ENCODE data around the gene ROBO4. TPM values are rescaled to one million over a fixed set of nuclear protein-coding genes. Genes with fewer than 3 reads are reported as not detected.
A peak's percentile ranks its signal among the peaks of the same experiment; 100 is the strongest.

Gene ROBO4
- total and polyA plus RNA-seq, 2 of the 13 experiments (the other 11 are each of a cell fraction or from before 2014, with no cell fraction given) = 0.07 to 1.1 TPM

- DNase-seq (ENCODE audit: low spot score) (peak; percentile 16), FAIRE-seq (no peak), ATAC-seq (peak; percentile 66)
- CTCF ChIA-PET (ENCODE audit: low intra/inter-chr PET ratio, low total read pairs) = no interaction called here
- WGBS (ENCODE audit: low lambda C conversion rate) = 90% methylated on average over 6 of the region's 6 CpGs
- H3K27ac ChIP-seq (ENCODE audit: extremely low read length, insufficient read depth, low read length) = no peak overlapping the region
- no peaks in the 10 kb centered on the region for H3K79me2 ChIP-seq (ENCODE audit: insufficient read depth, low read length)
- H3K9ac ChIP-seq (ENCODE audit: insufficient read depth, low read depth, low read length) = no peak overlapping the region
- H3K27me3 ChIP-seq (ENCODE audit: control insufficient read depth in 1 of 2, insufficient read depth in 2 of 2, low read length in 2 of 2) = no peaks in the 10 kb centered on the region
- peaks cover 19% of the 10 kb centered on the region for H3K4me1 ChIP-seq (ENCODE audit: insufficient read depth, low read length)
- BruUV-seq (replicated peaks) = no TSS peak
- H3K9me3 ChIP-seq (ENCODE audit: low read length) = peaks cover 7% of the 10 kb centered on the region
- no peak overlapping the region for H3K4me3 ChIP-seq (replicated peaks in 1 of 3; ENCODE audit: insufficient read depth in 1 of 3, low read depth in 2 of 3, low read length in 3 of 3)
- intact Hi-C loops (cut with micrococcal nuclease; ENCODE audit: unreplicated experiment) (no loop called here), in situ Hi-C loops (cut with HindIII; ENCODE audit: extremely low pct_ligation_motif_present, low pct_unique_long_range_greater_than_20kb) (no loop called here)
- H4K20me1 ChIP-seq (ENCODE audit: insufficient read depth, low read length) = no peaks in the 10 kb centered on the region
- peaks cover 1 to 10% of the 10 kb centered on the region in 2 experiments for H3K36me3 ChIP-seq (replicated peaks in 1 of 2; ENCODE audit: control insufficient read depth in 1 of 2, insufficient read depth in 2 of 2, low read length in 2 of 2)
- no peak overlapping the region for H2AFZ ChIP-seq (ENCODE audit: low read length)
- no peak overlapping the region for H3K4me2 ChIP-seq (ENCODE audit: low read depth, low read length)
- POLR2A ChIA-PET = interaction anchor here (1.4 kb wide), 1 partner anchor 37 kb away, joined by 3 read pairs; the partner anchor contains the start of gene CCDC15
- no peak for TF ChIP-seq ELK4 (CRISPR knock-in tag; IDR thresholded peaks at IDR 0.05; ENCODE audit: borderline replicate concordance)
- no peak for TF ChIP-seq EZH2 (conservative IDR thresholded peaks at IDR 0.05; ENCODE audit: low read depth, low read length)
- no peak for TF ChIP-seq ZNF850 (CRISPR knock-in tag; conservative IDR thresholded peaks at IDR 0.05)
- TF ChIP-seq MTF1 (CRISPR knock-in tag; IDR thresholded peaks at IDR 0.05) = no peak
- TF ChIP-seq ZNF563 (CRISPR knock-in tag; IDR thresholded peaks at IDR 0.05) = peak; percentile 90; the same call in 1 of the 2 replicates
- TF ChIP-seq ZSCAN29 (CRISPR knock-in tag; conservative IDR thresholded peaks at IDR 0.05) = no peak
- TF ChIP-seq TEAD3 (CRISPR knock-in tag; optimal IDR thresholded peaks at IDR 0.05; ENCODE audit: borderline replicate concordance) = no peak
- no peak for TF ChIP-seq FOXA1 (IDR thresholded peaks at IDR 0.05)
- peak; percentile 52; the same call in 1 of the 2 replicates for TF ChIP-seq FOXA1 (CRISPR knock-in tag; IDR thresholded peaks at IDR 0.05)
- TF ChIP-seq ZNF644 (CRISPR knock-in tag; IDR thresholded peaks at IDR 0.05; ENCODE audit: low read depth) = peak; percentile 63
- TF ChIP-seq CEBPG (CRISPR knock-in tag; IDR thresholded peaks at IDR 0.05) = peak; percentile 87
- peak; percentile 73 for TF ChIP-seq ATF3 (CRISPR knock-in tag; IDR thresholded peaks at IDR 0.05)
- peak in 1 of 2 experiments; percentile 93; a peak in 2 of 4 replicates for TF ChIP-seq ATF4 (CRISPR knock-in tag; IDR thresholded peaks at IDR 0.05)
- TF ChIP-seq RBM22 (optimal IDR thresholded peaks at IDR 0.05; ENCODE audit: low read length) = peak; percentile 77
- TF ChIP-seq USF2 (IDR thresholded peaks at IDR 0.05; ENCODE audit: low read depth, low read length) = no peak
- no peak for TF ChIP-seq USF2 (CRISPR knock-in tag; IDR thresholded peaks at IDR 0.05; ENCODE audit: borderline replicate concordance)
- TF ChIP-seq SRY (CRISPR knock-in tag; IDR thresholded peaks at IDR 0.05) = no peak
- TF ChIP-seq FOSL2 (CRISPR knock-in tag; IDR thresholded peaks at IDR 0.05) = peak; percentile 16; the same call in 1 of the 2 replicates
These were observed 19.5 kb upstream of the ROBO4 start for GRCh38 chr11:124917115-124917637.

Data from HepG2 (cell line).